SK-N-SH (cell line): ENCODE results near the gene RAPGEFL1. TPM values are rescaled to one million over a fixed set of nuclear protein-coding genes. Genes with fewer than 3 reads are reported as not detected.

Experiments used
- CTCF ChIA-PET: fragments of 300-600, 350-600 bp; formaldehyde crosslinking; extraction: SDS; loops from one replicate; lab custom pipeline; 2021; lab: Yijun Ruan, JAX
- POLR2A ChIA-PET: fragments of 350-600 bp; sonication (Branson Sonifier 250); formaldehyde crosslinking; extraction: SDS; loops from one replicate; lab custom pipeline; 2020; ENCODE audit warnings: antibody characterized with exemption, inconsistent platforms; lab: Yijun Ruan, JAX
- DNase-seq: peaks from one replicate; pipeline ENCODE4 v3.0.0; 2012
- H2AFZ ChIP-seq: fragments of 200-600 bp; sonication (generic); 2 replicates; pipeline ENCODE4 v1.8.1; 2016; ENCODE audit warnings: antibody characterized with exemption, mild to moderate bottlenecking, low read depth
- H3F3A ChIP-seq: fragments of 200-600 bp; sonication (generic); replicated peaks from 2 replicates; pipeline ENCODE3; 2016; ENCODE audit warnings: antibody characterized with exemption, mild to moderate bottlenecking; ENCODE audit not compliant: insufficient read depth
- H3K27ac ChIP-seq, 2 experiments: fragments of 200-500 bp in 1 of 2; fragments of 200-600 bp in 1 of 2; sonication (Bioruptor generic) in 1 of 2; sonication (generic), shearing (Covaris generic) in 1 of 2; 2 replicates each; pipeline versions ENCODE4 v1.5.1 to v1.6.1; 2014 to 2016; ENCODE audit warnings: low read depth in 2 of 2, inconsistent platforms in 1 of 2, low read length in 1 of 2, mild to moderate bottlenecking in 1 of 2, mixed read lengths in 1 of 2
- H3K27me3 ChIP-seq: fragments of 200-600 bp; sonication (generic), shearing (Covaris generic); 2 replicates; pipeline ENCODE4 v1.6.1; 2016; ENCODE audit warnings: mixed run types; ENCODE audit not compliant: insufficient read depth
- H3K36me3 ChIP-seq, 2 experiments: fragments of 200-500 bp in 1 of 2; fragments of 200-600 bp in 1 of 2; sonication (Bioruptor generic) in 1 of 2; sonication (generic) in 1 of 2; replicated peaks in 1 of 2; 2 replicates each; pipeline versions ENCODE3 to v1.5.1; 2014 to 2016; ENCODE audit warnings: low read length in 1 of 2, mild to moderate bottlenecking in 1 of 2; ENCODE audit not compliant: insufficient read depth in 2 of 2, control insufficient read depth in 1 of 2
- H3K4me1 ChIP-seq, 2 experiments: fragments of 200-500 bp in 1 of 2; fragments of 200-600 bp in 1 of 2; sonication (Bioruptor generic) in 1 of 2; sonication (generic), shearing (Covaris generic) in 1 of 2; 2 replicates each; pipeline versions ENCODE4 v1.5.1 to v1.6.1; 2014 to 2016; ENCODE audit warnings: low read depth in 1 of 2, low read length in 1 of 2, mixed run types in 1 of 2; ENCODE audit not compliant: insufficient read depth in 2 of 2, control insufficient read depth in 1 of 2
- H3K4me2 ChIP-seq: fragments of 200-600 bp; sonication (generic), shearing (Covaris generic); 2 replicates; pipeline ENCODE4 v1.6.1; 2017; ENCODE audit warnings: mixed run types
- H3K4me3 ChIP-seq, 2 experiments: fragments of 200-500 bp in 1 of 2; fragments of 200-600 bp in 1 of 2; sonication (Bioruptor generic) in 1 of 2; sonication (generic), shearing (Covaris generic) in 1 of 2; 2 replicates each; pipeline versions ENCODE4 v1.5.1 to v1.8.1; 2014 to 2016; ENCODE audit warnings: low read depth in 2 of 2, inconsistent platforms in 1 of 2, low read length in 1 of 2, mild to moderate bottlenecking in 1 of 2, mixed read lengths in 1 of 2, moderate library complexity in 1 of 2
- H3K79me2 ChIP-seq: fragments of 200-600 bp; sonication (generic); 2 replicates; pipeline ENCODE4 v1.8.1; 2017; ENCODE audit warnings: mild to moderate bottlenecking; ENCODE audit not compliant: insufficient read depth
- H3K9ac ChIP-seq: fragments of 200-600 bp; sonication (generic); 2 replicates; pipeline ENCODE4 v1.6.1; 2017; ENCODE audit warnings: mixed run types
- H3K9me2 ChIP-seq: fragments of 200-600 bp; sonication (generic); 2 replicates; pipeline ENCODE4 v1.6.1; 2017; ENCODE audit warnings: mixed run types
- H3K9me3 ChIP-seq: fragments of 200-600 bp; sonication (generic); 2 replicates; pipeline ENCODE4 v1.6.1; 2017; ENCODE audit warnings: mixed run types, mild to moderate bottlenecking, moderate library complexity
- H4K20me1 ChIP-seq: fragments of 200-600 bp; sonication (generic); 2 replicates; pipeline ENCODE4 v1.6.1; 2017; ENCODE audit warnings: mild to moderate bottlenecking, mixed run types; ENCODE audit not compliant: insufficient read depth
- CTCF ChIP-seq: fragments of 200-600 bp; sonication (generic); IDR thresholded peaks from 2 replicates; pipeline ENCODE4 v1.6.1; 2017; ENCODE audit warnings: antibody characterized with exemption, mild to moderate bottlenecking, moderate library complexity
- ELF1 ChIP-seq: IDR thresholded peaks from 2 replicates; pipeline ENCODE4 v1.4.0; 2012
- FOSL2 ChIP-seq: IDR thresholded peaks from 2 replicates; pipeline ENCODE4 v1.4.0; 2012; ENCODE audit warnings: low read depth, mild to moderate bottlenecking, moderate library complexity, borderline replicate concordance
- FOXJ3 ChIP-seq: sonication (generic); formaldehyde crosslinking; IDR thresholded peaks from 2 replicates; pipeline ENCODE4 v1.5.1; 2020; ENCODE audit warnings: mild to moderate bottlenecking, missing genetic modification reagents
- GATA2 ChIP-seq: sonication (generic); formaldehyde crosslinking; IDR thresholded peaks from 2 replicates; pipeline ENCODE4 v1.5.0; 2020; ENCODE audit warnings: mild to moderate bottlenecking, missing genetic modification reagents
- IRF3 ChIP-seq: fragments of 150-350 bp; IDR thresholded peaks from 2 replicates; pipeline ENCODE4 v1.6.1; 2016; ENCODE audit warnings: mild to moderate bottlenecking, low read depth, low read length
- MAX ChIP-seq: IDR thresholded peaks from 2 replicates; pipeline ENCODE4 v1.4.0; 2012; ENCODE audit warnings: low read depth
- MEF2A ChIP-seq: IDR thresholded peaks from 2 replicates; pipeline ENCODE4 v1.4.0; 2012; ENCODE audit warnings: low read depth, borderline replicate concordance
- MXI1 ChIP-seq: IDR thresholded peaks from 2 replicates; pipeline ENCODE4 v1.6.1; 2012; ENCODE audit warnings: mild to moderate bottlenecking, low read depth, low read length, improper control_type of control experiment
- NFIC ChIP-seq: IDR thresholded peaks from 2 replicates; pipeline ENCODE4 v1.4.0; 2012; ENCODE audit warnings: borderline replicate concordance
- NRF1 ChIP-seq: IDR thresholded peaks from 2 replicates; pipeline ENCODE4 v1.6.1; 2012; ENCODE audit warnings: low read depth, mild to moderate bottlenecking, low read length
- POLR2AphosphoS5 ChIP-seq: IDR thresholded peaks from 2 replicates; pipeline ENCODE4 v1.6.1; 2012; ENCODE audit warnings: low read depth, low read length
- REST ChIP-seq: IDR thresholded peaks from 2 replicates; pipeline ENCODE4 v1.6.1; 2012; ENCODE audit warnings: mild to moderate bottlenecking, low read depth, low read length, moderate library complexity
- RFX5 ChIP-seq: IDR thresholded peaks from 2 replicates; pipeline ENCODE4 v1.6.1; 2012; ENCODE audit warnings: mild to moderate bottlenecking, improper control_type of control experiment, low read length
- RXRA ChIP-seq: IDR thresholded peaks from 2 replicates; pipeline ENCODE4 v1.4.0; 2012; ENCODE audit warnings: low read depth, mild to moderate bottlenecking, borderline replicate concordance
- SMC3 ChIP-seq: IDR thresholded peaks from 2 replicates; pipeline ENCODE4 v1.6.1; 2012; ENCODE audit warnings: low read depth, low read length, improper control_type of control experiment
- TAF1 ChIP-seq: IDR thresholded peaks from 2 replicates; pipeline ENCODE4 v1.6.1; 2012; ENCODE audit warnings: low read depth, mild to moderate bottlenecking, low read length, moderate library complexity, borderline replicate concordance
- USF2 ChIP-seq: fragments of 150-350 bp; IDR thresholded peaks from 2 replicates; pipeline ENCODE4 v1.6.1; 2017; ENCODE audit warnings: antibody characterized with exemption, low read length, low read depth, borderline replicate concordance
- WGBS: methylation state at CpG from one replicate; pipeline ENCODE4 v1.1.6; 2017; ENCODE audit warnings: low lambda C conversion rate; 5-methylcytosine and 5-hydroxymethylcytosine counted together
- polyA plus RNA-seq, 3 experiments: library from polyadenylated mRNA; depleted of rRNA; stranded (reverse); fragments of >200 nt; gene quantifications; 2 replicates each; pipeline ENCODE4 v1.2.3, GENCODE V29; 2012

Gene RAPGEFL1
- polyA plus RNA-seq, 1 of the 3 experiments (the other 2 are of a cell fraction): 5.9 TPM

- CTCF ChIA-PET: interaction anchor here (1.0 to 5.4 kb wide), 4 partner anchors 9 to 45 kb away, joined by 3 to 38 read pairs (median 7); no protein-coding TSS in a partner anchor
- no peaks in the 10 kb centered on the region for H3K27me3 ChIP-seq
- H3K4me3 ChIP-seq: no peak overlapping the region
- no peak overlapping the region for H3K9ac ChIP-seq
- no peaks in the 10 kb centered on the region for H3K4me1 ChIP-seq
- no peaks in the 10 kb centered on the region for H3K9me2 ChIP-seq
- TF ChIP-seq RFX5 (no peak), MXI1 (no peak), FOXJ3 (CRISPR knock-in tag) (no peak), NRF1 (no peak), MAX (no peak), NFIC (no peak), CTCF (no peak), IRF3 (no peak), MEF2A (no peak), REST (no peak), RXRA (no peak), GATA2 (CRISPR knock-in tag) (no peak), POLR2AphosphoS5 (no peak), USF2 (no peak), TAF1 (no peak), FOSL2 (no peak), ELF1 (no peak), SMC3 (no peak)
- H3K36me3 ChIP-seq: peaks cover 21 to 39% of the 10 kb centered on the region in 2 experiments
- no peak overlapping the region for H3K27ac ChIP-seq
- H3F3A ChIP-seq: peaks cover 3% of the 10 kb centered on the region
- H3K4me2 ChIP-seq: no peak overlapping the region
- H2AFZ ChIP-seq: no peak overlapping the region
- H4K20me1 ChIP-seq: no peaks in the 10 kb centered on the region
- POLR2A ChIA-PET: no interaction called here
- 97% methylated on average over 3 of the region's 3 CpGs for WGBS
- H3K79me2 ChIP-seq: peaks cover 65% of the 10 kb centered on the region
- no peak for DNase-seq
- no peaks in the 10 kb centered on the region for H3K9me3 ChIP-seq
Observed at GRCh38 chr17:40158438-40159013, 18.7 kb upstream of the RAPGEFL1 start.
